Keratinocyte (primary cell): ENCODE results near the gene LRRN2. TPM values are rescaled to one million over a fixed set of nuclear protein-coding genes. Genes with fewer than 3 reads are reported as not detected.

ENCODE experiments used
- DNase-seq: peaks from one replicate; pipeline ENCODE4 v3.0.0-alpha.2; 2011; ENCODE audit warnings: low read depth, missing footprints, low spot score
- FAIRE-seq: peaks from 2 replicates; lab custom pipeline; 2011; peaks lifted over from hg19 to GRCh38; lab: Jason Lieb, UNC
- H2AFZ ChIP-seq: 2 replicates; pipeline ENCODE4 v1.6.0; 2012; ENCODE audit warnings: low read length, control low read depth, inconsistent platforms; ENCODE audit not compliant: control insufficient read depth
- H3K27ac ChIP-seq: 2 replicates; pipeline ENCODE4 v1.5.1; 2011; ENCODE audit warnings: low read length; ENCODE audit not compliant: control insufficient read depth, insufficient read depth
- H3K27me3 ChIP-seq: 3 replicates; pipeline ENCODE4 v1.6.0; 2011; ENCODE audit warnings: low read length; ENCODE audit not compliant: control insufficient read depth, insufficient read depth; ENCODE audit errors: extremely low read depth
- H3K36me3 ChIP-seq, 2 experiments: 2 replicates in 1 of 2; 3 replicates in 1 of 2; pipeline ENCODE4 v1.5.1; 2011; ENCODE audit warnings: low read length in 2 of 2, mild to moderate bottlenecking in 1 of 2; ENCODE audit not compliant: control insufficient read depth in 2 of 2, insufficient read depth in 2 of 2; ENCODE audit errors: extremely low read depth in 1 of 2
- H3K4me1 ChIP-seq: 3 replicates; pipeline ENCODE4 v1.5.1; 2011; ENCODE audit warnings: low read length; ENCODE audit not compliant: control insufficient read depth, insufficient read depth; ENCODE audit errors: extremely low read depth
- H3K4me2 ChIP-seq: 3 replicates; pipeline ENCODE4 v1.6.0; 2011; ENCODE audit warnings: low read depth, low read length; ENCODE audit not compliant: control insufficient read depth, insufficient read depth; ENCODE audit errors: extremely low read depth
- H3K4me3 ChIP-seq, 3 experiments: fragments of 200-600 bp in 1 of 3; sonication (generic) in 1 of 3; 2 replicates in 2 of 3; 3 replicates in 1 of 3; pipeline ENCODE4 v1.5.1; 2011 to 2016; ENCODE audit warnings: low read length in 3 of 3, mild to moderate bottlenecking in 3 of 3, control low read depth in 2 of 3, inconsistent platforms in 1 of 3, low read depth in 1 of 3, mixed read lengths in 1 of 3, mixed run types in 1 of 3, moderate library complexity in 1 of 3; ENCODE audit not compliant: control insufficient read depth in 2 of 3, insufficient read depth in 2 of 3; ENCODE audit errors: extremely low read depth in 1 of 3
- H3K79me2 ChIP-seq: 2 replicates; pipeline ENCODE4 v1.6.0; 2012; ENCODE audit warnings: low read length; ENCODE audit not compliant: control insufficient read depth, insufficient read depth
- H3K9ac ChIP-seq: 3 replicates; pipeline ENCODE4 v1.6.0; 2011; ENCODE audit warnings: low read length; ENCODE audit not compliant: control insufficient read depth, insufficient read depth; ENCODE audit errors: extremely low read depth
- H3K9me1 ChIP-seq: 3 replicates; pipeline ENCODE4 v1.6.0; 2011; ENCODE audit warnings: low read length; ENCODE audit not compliant: control insufficient read depth, insufficient read depth; ENCODE audit errors: extremely low read depth
- H3K9me3 ChIP-seq: 2 replicates; pipeline ENCODE4 v1.5.1; 2012; ENCODE audit warnings: low read depth, low read length; ENCODE audit not compliant: control insufficient read depth
- H4K20me1 ChIP-seq: 3 replicates; pipeline ENCODE4 v1.6.0; 2011; ENCODE audit warnings: low read length; ENCODE audit not compliant: control insufficient read depth, insufficient read depth; ENCODE audit errors: extremely low read depth
- EZH2 ChIP-seq: IDR thresholded peaks from one replicate; pipeline ENCODE4 v1.6.1; 2012; ENCODE audit warnings: inconsistent platforms, mild to moderate bottlenecking, low read length, moderate library complexity
- dilution Hi-C: fragments of 300-500 bp; cut with MboI; formaldehyde crosslinking; loops from one replicate; pipeline ENCODE4 v1.7.0; 2020; ENCODE audit warnings: low sequenced_read_pairs; ENCODE audit not compliant: extremely low pct_ligation_motif_present
- polyA plus RNA-seq, 5 experiments: library from polyadenylated mRNA; depleted of rRNA in 3 of 5; stranded (reverse) in 3 of 5; stranded (forward) in 1 of 5; unstranded in 1 of 5; fragments of >200 nt; gene quantifications; 1 replicate in 1 of 5; 2 replicates in 3 of 5; 3 replicates in 1 of 5; pipeline versions ENCODE4 v1.2.1 to v1.2.3, GENCODE V29; 2011 to 2012; ENCODE audit warnings: missing spikeins in 2 of 5, low read depth in 1 of 5, low replicate concordance in 1 of 5
- TF ChIP-seq, protein P1 (sequence below), 3 experiments: IDR thresholded peaks in 1 of 3; conservative IDR thresholded peaks in 1 of 3; optimal IDR thresholded peaks in 1 of 3; 2 replicates in 2 of 3; 3 replicates in 1 of 3; pipeline versions ENCODE3 to v1.5.1; 2011; ENCODE audit warnings: low read length in 3 of 3, mild to moderate bottlenecking in 3 of 3, moderate library complexity in 2 of 3, control low read depth in 1 of 3, inconsistent platforms in 1 of 3; ENCODE audit not compliant: insufficient read depth in 2 of 3; ENCODE audit errors: extremely low read depth in 1 of 3

Gene LRRN2
- polyA plus RNA-seq, 1 donor (not counting 4 experiments of a cell fraction or from before 2014, with no cell fraction given): not detected

DNA sequence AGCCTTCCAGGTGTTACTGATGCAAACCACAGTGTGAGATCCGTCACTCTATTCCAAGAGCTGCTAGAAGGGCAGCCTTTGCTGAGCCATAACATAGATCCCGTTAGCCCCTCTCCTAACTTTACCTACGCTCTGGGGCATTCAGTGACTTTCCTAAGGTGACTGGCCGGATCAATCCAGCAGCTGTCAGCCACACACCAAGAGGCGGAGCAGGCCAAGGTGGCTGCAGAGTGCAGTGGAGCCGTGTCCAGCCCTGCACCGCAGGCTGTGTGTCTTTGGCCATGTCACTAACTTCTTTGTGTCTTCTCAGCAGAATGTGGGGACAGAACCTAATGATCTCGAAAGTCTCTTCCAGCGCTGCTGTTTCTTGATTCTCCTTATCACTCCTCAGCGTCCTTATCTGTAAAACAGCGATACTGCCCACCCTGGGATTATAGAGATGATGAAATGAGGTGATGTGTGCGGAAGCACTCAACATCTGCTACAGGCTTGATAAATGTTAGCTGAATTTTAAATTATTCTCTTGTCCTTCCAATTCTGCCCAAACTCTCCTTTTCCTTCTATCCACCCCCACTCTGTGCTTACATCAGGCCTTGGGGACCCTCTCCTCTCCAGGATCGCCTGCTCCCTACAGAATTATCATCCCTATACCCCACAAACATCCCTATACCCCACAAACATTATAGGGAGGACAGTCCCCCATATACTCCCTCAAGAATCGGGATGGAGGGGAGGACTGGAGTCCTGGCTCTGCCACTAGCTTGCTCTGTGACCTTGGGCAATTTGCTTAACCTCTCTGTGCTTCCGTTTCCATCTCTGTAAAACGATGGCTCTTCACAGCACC is 25.8 kb upstream of the LRRN2 start:
- Histone ChIP-seq H4K20me1 (no peaks in the 10 kb centered on the region), H3K27me3 (peaks cover 11% of the 10 kb centered on the region), H3K4me1 (peaks cover 14% of the 10 kb centered on the region), H3K27ac (no peak overlapping the region), H3K4me2 (no peak overlapping the region), H3K9me1 (no peaks in the 10 kb centered on the region), H3K79me2 (no peaks in the 10 kb centered on the region), H3K9ac (no peak overlapping the region), H3K4me3 (no peak overlapping the region), H3K9me3 (no peaks in the 10 kb centered on the region), H3K36me3 (no peaks in the 10 kb centered on the region), H2AFZ (no peak overlapping the region)
- TF ChIP-seq, protein P1, sequence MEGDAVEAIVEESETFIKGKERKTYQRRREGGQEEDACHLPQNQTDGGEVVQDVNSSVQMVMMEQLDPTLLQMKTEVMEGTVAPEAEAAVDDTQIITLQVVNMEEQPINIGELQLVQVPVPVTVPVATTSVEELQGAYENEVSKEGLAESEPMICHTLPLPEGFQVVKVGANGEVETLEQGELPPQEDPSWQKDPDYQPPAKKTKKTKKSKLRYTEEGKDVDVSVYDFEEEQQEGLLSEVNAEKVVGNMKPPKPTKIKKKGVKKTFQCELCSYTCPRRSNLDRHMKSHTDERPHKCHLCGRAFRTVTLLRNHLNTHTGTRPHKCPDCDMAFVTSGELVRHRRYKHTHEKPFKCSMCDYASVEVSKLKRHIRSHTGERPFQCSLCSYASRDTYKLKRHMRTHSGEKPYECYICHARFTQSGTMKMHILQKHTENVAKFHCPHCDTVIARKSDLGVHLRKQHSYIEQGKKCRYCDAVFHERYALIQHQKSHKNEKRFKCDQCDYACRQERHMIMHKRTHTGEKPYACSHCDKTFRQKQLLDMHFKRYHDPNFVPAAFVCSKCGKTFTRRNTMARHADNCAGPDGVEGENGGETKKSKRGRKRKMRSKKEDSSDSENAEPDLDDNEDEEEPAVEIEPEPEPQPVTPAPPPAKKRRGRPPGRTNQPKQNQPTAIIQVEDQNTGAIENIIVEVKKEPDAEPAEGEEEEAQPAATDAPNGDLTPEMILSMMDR (optimal IDR thresholded peaks at IDR 0.05 in 1 of 3, IDR thresholded peaks at IDR 0.05 in 1 of 3, conservative IDR thresholded peaks at IDR 0.05 in 1 of 3; ENCODE audit: extremely low read depth in 1 of 3, insufficient read depth in 2 of 3, low read length in 3 of 3): no peak
- no peak for TF ChIP-seq EZH2
- no peak for DNase-seq
- dilution Hi-C loops: no loop called here
- no peak for FAIRE-seq

DNA sequence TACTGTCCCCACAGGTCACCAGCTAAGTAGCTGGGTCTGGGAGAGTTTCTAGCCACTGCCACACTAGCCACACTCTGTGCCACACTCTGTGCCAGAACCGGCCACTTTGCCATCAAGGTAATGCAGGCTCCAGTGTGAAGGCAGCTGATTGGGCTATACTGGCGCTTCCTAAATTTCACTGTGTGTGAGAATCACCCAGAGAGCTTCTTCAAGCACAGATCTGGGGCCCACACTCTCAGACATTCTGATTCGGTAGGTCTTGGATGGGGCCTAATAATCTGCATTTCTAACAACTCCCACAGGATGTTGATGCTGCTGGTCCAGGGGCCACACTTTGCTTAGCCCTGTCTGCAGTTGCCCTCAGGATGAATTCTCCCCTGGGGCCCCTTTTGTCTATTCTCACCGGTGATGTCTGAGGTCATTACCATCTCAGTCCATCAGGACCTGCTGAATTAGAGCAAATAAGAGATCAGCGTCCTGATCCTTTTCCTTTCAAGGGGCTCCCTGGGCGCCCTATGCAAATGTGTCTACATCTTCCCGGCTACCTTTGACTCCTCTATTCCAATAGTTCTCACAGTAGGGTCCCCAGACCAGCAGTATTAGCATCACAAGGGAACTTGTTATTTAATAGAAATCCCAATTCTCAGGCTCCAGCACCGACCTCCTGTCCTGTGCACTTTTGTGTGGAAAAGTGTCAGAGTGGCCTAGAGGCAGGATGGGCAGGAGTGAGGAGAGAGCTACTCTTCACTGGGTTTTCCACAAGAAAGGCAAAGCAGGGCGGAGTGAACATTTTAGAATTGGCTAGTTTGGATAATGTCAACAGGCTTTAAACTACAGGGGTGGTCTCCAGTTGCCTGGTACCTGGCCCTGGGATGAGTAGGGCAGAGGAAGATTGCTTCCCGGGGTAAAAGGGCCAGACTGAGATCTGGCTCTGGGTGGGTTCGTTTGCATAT is 24.7 kb upstream of the LRRN2 start:
- H3K9me3 ChIP-seq: no peaks in the 10 kb centered on the region
- TF ChIP-seq, protein P1 (optimal IDR thresholded peaks at IDR 0.05 in 1 of 3, IDR thresholded peaks at IDR 0.05 in 1 of 3, conservative IDR thresholded peaks at IDR 0.05 in 1 of 3; ENCODE audit: extremely low read depth in 1 of 3, insufficient read depth in 2 of 3, low read length in 3 of 3): no peak
- TF ChIP-seq EZH2: no peak
- H3K4me3 ChIP-seq: no peak overlapping the region
- FAIRE-seq (no peak), DNase-seq (no peak)
- H4K20me1 ChIP-seq: no peaks in the 10 kb centered on the region
- H3K27me3 ChIP-seq: peaks cover 11% of the 10 kb centered on the region
- no peak overlapping the region for H3K4me2 ChIP-seq
- H3K9ac ChIP-seq: no peak overlapping the region
- H3K27ac ChIP-seq: no peak overlapping the region
- peaks cover 14% of the 10 kb centered on the region for H3K4me1 ChIP-seq
- no peaks in the 10 kb centered on the region for H3K79me2 ChIP-seq
- H3K9me1 ChIP-seq: no peaks in the 10 kb centered on the region
- H3K36me3 ChIP-seq: no peaks in the 10 kb centered on the region
- dilution Hi-C loops: no loop called here
- H2AFZ ChIP-seq: no peak overlapping the region
